Measurements from ENCODE around the gene CTSV.
"Not testable (repeated sequence)": the region's sequence is repeated elsewhere in the genome, so short reads cannot be mapped to it uniquely, and the experiment has no call there.

GRCh38 chr9:96989747-96990318 is 49.1 kb downstream of the CTSV start:
- not testable (repeated sequence) for TF ChIP-seq EP300, CTCF (IDR thresholded peaks at IDR 0.05)
